ENCODE results near the gene MCTP1.

The MCTP1 gene

DNA sequence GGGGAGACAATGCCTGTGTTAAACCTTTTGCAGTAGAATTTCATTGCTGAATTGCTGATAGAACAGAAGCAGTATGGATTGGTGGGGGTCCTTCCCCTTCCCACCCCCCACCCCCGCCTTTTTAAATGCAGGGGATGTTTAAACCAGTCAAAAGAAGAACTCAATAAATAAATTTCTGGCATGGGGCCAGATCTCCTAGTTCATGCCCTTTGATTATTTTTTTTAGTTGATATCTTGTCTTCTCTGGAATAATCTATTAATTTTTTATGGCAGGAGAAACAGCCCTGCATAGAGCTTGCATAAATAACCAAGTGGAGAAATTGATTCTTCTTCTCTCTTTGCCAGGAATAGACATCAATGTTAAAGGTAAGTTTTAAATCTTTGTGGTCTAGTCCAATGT lies 593.6 kb downstream of the MCTP1 start:
- no peak for DNase-seq

DNA sequence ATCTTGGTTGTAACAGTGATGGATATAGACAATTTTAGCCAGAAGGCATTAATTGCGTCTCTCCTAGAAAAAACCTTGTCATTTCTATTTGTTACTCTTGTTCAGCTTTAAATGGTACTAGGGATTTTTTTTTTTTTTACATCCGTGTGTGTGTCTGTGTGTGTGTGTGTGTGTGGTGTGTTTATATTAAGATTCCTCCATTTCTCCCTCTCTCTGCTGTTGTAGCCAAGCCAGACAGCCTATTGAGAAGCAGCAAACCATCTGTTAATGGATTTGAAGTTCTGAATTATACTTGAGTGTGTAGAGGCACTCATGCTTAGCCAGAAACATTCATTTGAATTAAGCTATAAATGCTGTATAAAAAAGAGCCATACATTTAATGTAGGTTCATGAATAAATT lies 594.1 kb downstream of the MCTP1 start:
- no peak for DNase-seq

- DNase-seq = no peak
Observed at GRCh38 chr5:94689908-94690307, 595.0 kb downstream of the MCTP1 start.

DNA sequence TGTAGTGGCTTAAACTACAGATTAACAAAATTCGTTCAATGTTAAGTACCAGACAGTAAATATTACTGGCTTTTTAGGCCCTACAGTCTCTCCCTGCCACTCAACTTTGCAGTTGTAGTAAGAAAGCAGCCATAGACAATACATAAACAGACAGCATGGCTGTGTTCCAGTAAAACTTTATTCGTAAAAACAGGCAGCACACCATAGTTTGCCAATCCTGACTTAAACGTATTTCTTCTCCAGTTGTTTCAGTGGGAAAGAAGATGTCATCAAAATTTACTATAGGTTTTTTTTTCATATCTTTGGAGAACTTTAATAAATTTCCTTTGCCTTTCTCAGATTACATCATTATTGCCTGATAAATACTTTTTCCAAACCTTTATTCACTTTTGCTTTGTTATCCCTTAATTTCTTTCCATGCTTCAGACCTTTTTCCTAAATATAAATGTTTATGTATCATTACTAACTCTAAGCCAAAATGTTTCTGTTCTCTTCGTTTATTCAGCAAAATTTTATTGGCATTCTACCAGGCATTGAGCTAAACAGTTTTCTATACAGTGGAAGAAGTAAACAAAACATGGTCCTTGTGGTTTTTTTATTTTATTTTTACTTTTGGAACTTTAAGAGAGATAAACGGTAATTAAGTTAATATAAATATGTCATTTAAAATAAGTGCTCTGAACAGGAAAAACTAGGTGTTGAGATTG lies 601.9 kb downstream of the MCTP1 start:
- no peak for DNase-seq

- DNase-seq = no peak
Observed at GRCh38 chr5:94675965-94676618, 608.8 kb downstream of the MCTP1 start.

- no peak for DNase-seq
Observed at GRCh38 chr5:94674490-94675382, 610.2 kb downstream of the MCTP1 start.

GRCh38 chr5:94672746-94673145 lies 612.1 kb downstream of the MCTP1 start:
- DNase-seq = no peak

DNA sequence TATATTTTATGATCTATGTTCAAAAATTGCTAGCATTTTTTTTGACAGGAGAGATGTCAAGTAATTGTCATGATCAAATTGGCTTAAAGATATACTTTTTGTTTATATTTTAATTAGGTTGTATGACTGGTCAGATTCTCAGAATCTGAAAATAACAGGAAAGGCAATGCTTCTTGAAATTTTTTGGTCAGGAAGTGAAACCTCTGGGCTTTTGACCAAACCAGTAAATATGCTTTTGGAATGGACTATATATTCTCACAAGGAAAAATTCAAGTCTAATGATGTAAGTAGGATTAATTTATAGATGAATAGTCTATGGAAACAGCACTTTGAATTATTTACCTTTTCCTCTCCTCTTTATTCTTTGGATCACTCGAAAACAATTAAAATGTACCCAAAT lies 614.2 kb downstream of the MCTP1 start:
- peak; percentile 10 for DNase-seq

DNA sequence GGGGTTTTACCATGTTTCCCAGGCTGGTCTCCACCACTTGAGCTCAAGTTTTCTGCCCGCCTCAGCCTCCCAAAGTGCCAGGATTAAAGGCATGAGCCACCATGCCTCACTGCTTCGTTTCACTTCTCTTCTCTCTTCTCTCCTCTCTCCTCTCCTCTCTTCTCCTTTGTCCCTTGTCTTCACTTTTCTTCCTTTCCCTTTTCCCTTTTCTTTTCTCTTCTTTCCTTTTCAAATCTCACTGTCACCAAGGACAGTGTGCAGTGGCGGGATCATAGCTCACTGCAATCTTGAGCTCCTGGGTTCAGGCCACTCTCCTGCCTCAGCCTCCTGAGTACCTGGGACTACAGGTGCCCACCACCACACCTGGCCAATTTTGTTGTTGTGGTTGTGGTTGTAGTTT lies 617.0 kb downstream of the MCTP1 start:
- DNase-seq = no peak

DNA sequence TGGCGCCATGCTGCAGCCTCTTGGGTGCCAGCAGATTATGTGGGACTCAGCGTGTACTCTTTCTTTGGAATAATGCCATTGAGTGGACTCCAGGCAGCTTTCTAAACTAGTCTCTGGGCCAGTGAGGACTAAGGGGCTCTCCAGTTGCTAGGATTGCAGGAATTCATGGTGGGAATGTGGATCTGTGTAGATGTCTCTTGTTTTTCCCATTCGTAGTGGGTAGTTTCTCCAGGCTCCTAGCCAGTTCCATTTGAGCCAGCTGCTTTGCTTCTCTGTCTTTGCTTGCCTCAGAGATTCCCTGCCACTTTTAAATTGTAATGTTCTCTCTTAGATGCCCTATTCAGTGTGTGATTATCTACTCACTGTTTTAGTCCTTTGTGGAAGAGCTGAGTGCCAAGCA lies 623.8 kb downstream of the MCTP1 start:
- no peak for DNase-seq

- no peak for DNase-seq
Observed at GRCh38 chr5:94660506-94660905, 624.4 kb downstream of the MCTP1 start.

DNA sequence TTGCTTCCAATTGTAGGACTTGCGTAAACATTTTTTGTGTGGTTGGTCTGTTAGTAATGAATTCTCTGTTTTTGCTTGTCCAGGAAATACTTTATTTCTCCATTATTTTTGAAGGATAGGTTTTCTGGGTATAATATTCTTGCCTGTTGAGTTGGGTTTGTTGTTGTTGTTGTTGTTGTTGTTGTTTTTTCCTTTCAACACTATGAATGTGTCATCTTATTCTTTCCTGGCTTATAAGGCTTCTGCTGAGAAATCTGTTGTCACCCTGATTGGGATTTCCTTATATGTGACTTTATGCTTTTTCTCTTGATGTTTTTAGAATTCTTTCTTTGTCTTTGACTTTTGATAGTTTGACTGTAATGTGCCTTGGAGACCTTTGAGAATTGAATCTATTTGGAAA lies 626.6 kb downstream of the MCTP1 start:
- DNase-seq = no peak

Data from MV-4-11 (cell line).